ENCODE data around the gene TMEM139. TPM values are rescaled to one million over a fixed set of nuclear protein-coding genes. Genes with fewer than 3 reads are reported as not detected.

TMEM139 gene
- polyA plus RNA-seq, 1 donor = 36.2 TPM

DNA sequence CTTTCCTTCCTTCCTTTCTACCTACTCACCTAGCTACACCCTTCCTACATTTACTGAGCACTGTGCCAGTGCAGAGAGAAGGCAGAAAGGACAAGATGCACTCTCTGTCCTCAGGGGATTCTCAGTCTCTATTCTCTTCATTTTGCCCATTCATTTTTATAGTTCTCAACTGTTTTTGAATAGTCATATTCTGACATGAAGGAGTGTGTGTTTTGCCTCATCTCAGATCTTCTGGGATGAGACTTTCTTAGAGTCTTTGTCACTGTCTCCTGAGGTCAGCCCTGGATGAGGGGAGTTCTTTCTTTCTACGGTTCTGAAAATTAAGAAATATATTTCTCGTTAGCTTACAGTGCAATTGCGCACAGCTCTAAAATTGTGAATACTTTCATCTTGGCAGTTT is 52.5 kb downstream of the TMEM139 start:
- DNase-seq = no peak
- H3K9me3 ChIP-seq (ENCODE audit: control insufficient read depth, low read depth, low read length) = no peaks in the 10 kb centered on the region
- no peaks in the 10 kb centered on the region for H3K36me3 ChIP-seq (ENCODE audit: control insufficient read depth, insufficient read depth, low read length)
- H3K4me1 ChIP-seq (ENCODE audit: control insufficient read depth, insufficient read depth, low read length) = no peaks in the 10 kb centered on the region
- H3K4me3 ChIP-seq (ENCODE audit: low read length) = no peak overlapping the region
- no peak overlapping the region for H3K27ac ChIP-seq (ENCODE audit: low read length)
- peaks cover 7% of the 10 kb centered on the region for H3K27me3 ChIP-seq (ENCODE audit: control insufficient read depth, insufficient read depth, low read length)
- 83% methylated on average over 3 of the region's 3 CpGs for WGBS (ENCODE audit: insufficient coverage, low lambda C conversion rate)

Other genes starting within 250 kb of the TMEM139 start
- not detected for gene OR6V1, start 232.6 kb upstream of the TMEM139 start, polyA plus RNA-seq
- not detected for gene PIP, start 152.9 kb upstream of the TMEM139 start, polyA plus RNA-seq
- gene TAS2R39, start 101.5 kb upstream of the TMEM139 start, polyA plus RNA-seq = not detected
- gene TAS2R40, start 62.9 kb upstream of the TMEM139 start, polyA plus RNA-seq = not detected
- gene GSTK1, start 21.5 kb upstream of the TMEM139 start, polyA plus RNA-seq = 325 TPM
- 29.4 TPM for gene CASP2, start 3.4 kb downstream of the TMEM139 start, polyA plus RNA-seq
- 1.6 TPM for gene CLCN1, start 31.2 kb downstream of the TMEM139 start, polyA plus RNA-seq
- 5.8 TPM for gene FAM131B, start 77.8 kb downstream of the TMEM139 start, polyA plus RNA-seq
- gene ZYX, start 96.4 kb downstream of the TMEM139 start, polyA plus RNA-seq = 104 TPM
- gene EPHA1, start 123.9 kb downstream of the TMEM139 start, polyA plus RNA-seq = 42.5 TPM
- not detected for gene TAS2R60, start 158.5 kb downstream of the TMEM139 start, polyA plus RNA-seq
- gene TAS2R41, start 192.9 kb downstream of the TMEM139 start, polyA plus RNA-seq = not detected